ENCODE data around the gene FBXW8.

FBXW8 gene

GRCh38 chr12:117025481-117026151 is 114.9 kb downstream of the FBXW8 start:
- peak; percentile 69 for DNase-seq

DNA sequence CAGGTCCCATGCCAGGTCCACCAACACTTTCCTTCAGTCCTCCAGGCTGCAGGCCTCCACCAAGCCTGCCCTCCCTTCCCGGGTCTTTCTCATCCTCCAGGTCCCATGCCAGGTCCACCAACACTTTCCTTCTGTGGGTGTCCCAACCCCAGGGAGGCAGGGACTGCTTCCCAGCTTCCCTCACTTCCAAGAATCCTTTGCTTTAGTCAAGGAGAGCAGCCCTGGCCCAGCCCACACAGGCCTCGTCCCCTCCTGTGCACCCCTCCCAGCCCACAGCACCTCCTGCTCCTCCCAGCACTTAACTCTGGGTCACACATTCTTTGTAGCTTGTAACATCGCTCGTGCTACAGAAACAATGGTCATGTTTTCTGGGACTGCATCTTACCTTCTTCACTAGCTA is 115.6 kb downstream of the FBXW8 start:
- DNase-seq = no peak

DNA sequence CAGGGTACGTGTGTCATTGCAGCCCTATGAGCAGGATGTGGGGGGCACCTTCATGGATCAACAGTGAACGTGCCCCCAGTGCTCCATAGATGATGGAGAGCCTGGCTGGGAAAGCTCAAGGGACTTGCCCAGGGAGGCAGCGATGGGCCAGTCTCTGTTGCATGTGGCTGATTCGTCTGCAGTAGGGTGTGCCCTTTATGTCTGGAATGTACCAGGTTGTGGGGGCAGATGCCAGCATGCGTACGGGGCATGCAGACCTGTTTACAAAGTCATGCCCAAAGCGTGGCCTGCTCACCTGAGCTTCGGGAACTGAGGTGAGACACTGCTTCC is 116.1 kb downstream of the FBXW8 start:
- no peak for DNase-seq

GRCh38 chr12:117027251-117028086 is 116.7 kb downstream of the FBXW8 start:
- DNase-seq = no peak

DNA sequence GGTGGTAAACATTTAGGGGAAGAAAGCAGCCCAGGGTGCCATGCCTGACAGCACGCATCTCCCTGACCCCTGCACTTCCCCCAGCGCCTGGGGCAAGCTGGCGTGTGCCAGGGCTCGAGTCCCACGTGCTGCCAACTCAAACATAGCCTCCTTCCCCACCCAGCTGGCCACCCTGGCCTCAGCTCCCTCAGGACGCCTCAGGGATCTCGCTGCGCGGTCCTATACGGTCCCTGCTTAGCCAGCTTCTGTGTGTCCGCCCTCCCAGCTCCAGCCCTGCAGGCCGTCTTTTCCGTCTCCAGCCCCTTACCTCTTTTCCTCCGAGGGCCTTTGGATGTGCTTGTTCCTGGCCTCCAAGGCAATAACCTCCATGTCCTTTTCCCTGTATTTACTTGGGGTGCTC is 117.5 kb downstream of the FBXW8 start:
- DNase-seq = no peak

DNA sequence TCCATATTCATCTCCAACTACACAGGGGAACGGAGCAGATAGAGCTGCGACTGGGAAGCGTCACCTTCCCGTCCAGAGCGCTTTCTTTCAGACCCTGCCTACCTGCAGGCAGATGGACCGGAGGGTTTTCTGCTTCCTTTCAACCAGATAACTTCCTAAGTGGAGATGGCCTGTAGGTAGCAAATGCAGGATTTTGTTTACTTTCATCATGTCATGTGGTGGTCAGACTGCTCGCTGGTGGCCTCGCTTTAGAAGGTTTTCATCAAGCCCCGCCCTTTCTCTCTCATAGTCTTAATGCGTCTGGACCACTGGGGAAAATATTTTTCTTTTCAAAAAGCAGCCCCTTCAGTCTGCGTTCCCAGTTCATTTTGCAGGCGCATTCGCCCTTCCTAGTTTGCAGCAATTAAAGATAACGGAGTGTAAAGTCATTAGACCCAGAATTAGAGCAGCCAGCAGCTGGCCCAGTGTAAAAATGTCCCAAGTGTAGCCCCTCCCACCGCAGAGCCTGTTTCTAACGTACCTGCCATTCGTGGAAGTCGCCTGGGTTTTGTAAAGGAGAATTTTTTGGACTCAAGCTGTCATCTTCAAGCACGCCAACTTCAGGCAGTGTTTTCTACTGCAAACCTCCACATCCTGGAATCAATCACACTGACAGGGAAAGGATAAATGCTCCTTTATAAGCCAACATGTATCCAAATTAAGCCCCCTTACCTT is 119.6 kb downstream of the FBXW8 start:
- no peak for DNase-seq

GRCh38 chr12:117031843-117032592 is 121.3 kb downstream of the FBXW8 start:
- no peak for DNase-seq

DNA sequence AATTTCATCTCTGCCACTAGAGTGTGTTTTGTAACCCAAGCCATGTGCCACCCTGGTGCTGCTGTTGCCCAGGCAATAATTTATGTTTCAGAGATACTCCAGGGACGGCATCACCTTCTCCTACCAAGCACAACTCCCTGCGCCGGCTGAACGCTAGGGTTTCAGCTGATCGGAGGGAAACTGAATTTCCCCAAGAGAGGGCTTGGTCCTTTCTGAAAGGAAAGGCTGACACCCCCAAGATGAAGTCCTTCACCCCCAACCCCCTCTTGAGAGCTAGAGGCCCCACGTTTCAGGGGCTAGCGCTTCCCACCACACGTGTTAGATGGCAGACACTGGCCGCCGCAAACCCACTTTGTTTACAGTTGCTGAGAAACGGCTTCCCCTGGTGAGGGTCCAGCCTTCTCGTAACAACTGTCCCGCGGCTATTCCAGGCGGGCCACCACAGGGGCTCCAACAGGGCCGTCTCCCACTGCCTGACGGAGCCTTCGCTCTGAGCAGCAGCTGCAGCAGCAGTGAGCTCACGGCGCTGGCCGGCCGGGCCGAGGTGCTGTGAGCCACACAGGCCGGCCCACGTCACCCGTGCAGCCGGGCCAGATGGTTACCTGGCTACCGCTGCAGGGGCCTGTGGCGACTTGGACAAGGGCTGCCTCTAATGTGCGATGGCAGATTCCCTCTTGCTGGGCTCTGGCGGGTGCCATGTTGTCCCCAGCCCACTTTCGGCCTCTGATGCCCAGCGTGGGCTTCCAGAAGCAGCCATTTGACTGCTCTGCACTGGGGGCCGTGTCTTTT is 122.0 kb downstream of the FBXW8 start:
- no peak for DNase-seq

DNA sequence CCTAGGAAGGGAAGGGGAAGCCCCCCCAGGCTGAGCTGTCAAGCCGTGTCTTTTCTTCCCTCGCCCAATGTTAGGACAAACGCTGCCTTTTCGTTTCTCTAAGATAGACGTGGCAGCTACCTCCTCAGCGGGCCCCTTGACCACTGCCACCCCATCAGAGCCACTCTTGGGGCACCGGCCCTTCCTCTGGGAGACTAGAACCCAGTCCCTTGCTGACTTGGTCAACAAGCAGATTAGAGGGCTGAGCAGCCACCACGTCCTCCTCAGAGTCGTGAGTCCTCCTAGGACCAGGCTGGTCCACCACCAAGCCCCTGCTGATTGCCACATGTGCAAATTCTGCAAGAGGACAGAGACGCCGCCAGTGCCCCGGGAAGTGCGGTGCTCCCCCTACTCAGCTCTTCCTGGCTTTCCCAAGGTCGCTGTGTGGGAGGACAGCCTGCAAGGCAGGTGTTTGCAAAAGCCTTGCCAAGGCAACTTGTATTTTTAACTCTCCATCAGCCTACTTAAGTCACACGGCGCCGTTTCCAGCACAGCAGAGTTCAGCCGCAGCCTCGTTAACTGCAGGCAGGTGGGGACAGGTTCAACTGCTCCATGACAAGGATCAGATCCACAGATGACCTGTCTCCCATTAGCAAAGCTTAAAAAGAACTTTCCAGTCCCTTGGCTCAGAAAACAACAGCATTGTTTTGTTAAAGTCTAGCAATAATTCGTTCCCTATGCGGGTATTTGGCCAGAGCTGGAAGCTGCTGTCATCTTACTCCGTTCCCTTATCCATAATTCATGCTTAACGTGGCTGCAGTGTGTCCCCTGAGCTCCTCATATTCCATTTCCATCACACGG is 122.9 kb downstream of the FBXW8 start:
- no peak for DNase-seq

DNA sequence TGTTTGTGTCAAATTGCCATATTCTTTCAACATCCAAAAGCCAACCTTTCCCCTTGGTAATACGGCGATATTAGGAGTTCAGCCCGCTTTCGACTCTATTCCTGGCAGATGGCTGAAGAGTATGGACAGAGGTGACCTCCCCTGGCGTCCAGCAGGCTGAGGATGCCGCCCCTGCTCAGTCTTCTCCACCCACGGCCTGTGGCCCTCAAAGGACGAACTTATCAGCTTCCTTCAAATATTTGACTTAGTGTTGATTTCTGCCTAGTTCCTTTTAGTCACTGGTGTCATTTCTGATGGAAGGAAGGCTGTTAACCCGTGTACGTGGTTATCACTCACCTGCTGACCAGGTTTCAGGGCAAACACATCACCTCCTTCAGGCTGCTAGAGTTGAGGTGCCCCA is 123.5 kb downstream of the FBXW8 start:
- DNase-seq = no peak

GRCh38 chr12:117034701-117035151 is 124.0 kb downstream of the FBXW8 start:
- no peak for DNase-seq

DNA sequence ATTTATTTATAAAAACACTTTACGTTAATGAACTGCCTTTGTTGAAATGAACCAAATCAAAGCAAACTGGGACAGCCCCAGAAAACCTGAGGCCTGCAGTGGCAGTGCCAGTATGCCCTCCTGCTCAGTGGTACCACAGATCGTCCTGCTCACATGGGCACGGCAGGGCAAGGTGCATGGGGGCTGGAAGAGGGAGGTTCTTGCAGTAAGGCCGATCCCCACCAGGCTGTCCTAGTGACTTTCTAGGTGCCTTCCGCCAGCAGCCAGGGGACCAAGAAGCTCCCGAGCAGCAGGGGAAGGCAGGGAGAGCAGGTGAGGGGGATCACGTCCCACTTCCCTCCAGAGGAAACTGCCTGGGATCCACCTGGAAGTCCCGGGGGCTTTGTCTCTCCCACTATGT is 124.5 kb downstream of the FBXW8 start:
- DNase-seq = no peak

- no peak for DNase-seq
These were observed 125.3 kb downstream of the FBXW8 start for GRCh38 chr12:117036046-117036445.

GRCh38 chr12:117036547-117036946 is 125.8 kb downstream of the FBXW8 start:
- no peak for DNase-seq

GRCh38 chr12:117037289-117038022 is 126.7 kb downstream of the FBXW8 start:
- no peak for DNase-seq

DNA sequence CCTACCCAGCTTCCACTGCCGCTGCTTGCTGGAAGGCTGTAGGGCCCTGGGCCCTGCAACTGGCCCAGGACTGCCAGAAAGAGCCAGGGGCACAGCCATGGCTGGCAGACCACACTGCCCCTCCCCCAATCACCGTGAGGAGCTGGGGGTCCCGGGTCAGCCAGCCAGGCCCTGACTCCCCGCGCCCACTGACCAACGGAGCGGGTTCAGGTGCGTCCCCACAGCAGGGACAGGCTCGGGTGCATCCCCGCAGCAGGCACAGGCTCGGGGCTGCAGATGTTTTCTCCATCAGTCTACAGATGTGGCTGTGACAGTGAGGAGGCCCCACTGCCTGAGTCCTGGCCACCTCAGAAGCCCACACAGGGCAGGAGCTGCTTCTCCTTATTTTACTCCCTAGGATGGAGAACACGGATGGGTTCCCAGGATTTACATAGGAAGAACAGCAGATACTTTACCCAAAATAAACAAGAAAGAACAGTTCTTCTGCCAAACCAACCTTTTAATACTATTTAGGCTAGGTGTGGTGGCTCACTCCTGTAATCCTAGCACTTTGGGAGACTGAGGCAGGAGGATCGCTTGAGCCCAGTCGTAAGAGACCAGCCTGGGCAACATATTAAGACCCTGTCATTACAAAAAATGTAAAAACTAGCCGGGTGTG is 127.4 kb downstream of the FBXW8 start:
- DNase-seq = no peak

DNA sequence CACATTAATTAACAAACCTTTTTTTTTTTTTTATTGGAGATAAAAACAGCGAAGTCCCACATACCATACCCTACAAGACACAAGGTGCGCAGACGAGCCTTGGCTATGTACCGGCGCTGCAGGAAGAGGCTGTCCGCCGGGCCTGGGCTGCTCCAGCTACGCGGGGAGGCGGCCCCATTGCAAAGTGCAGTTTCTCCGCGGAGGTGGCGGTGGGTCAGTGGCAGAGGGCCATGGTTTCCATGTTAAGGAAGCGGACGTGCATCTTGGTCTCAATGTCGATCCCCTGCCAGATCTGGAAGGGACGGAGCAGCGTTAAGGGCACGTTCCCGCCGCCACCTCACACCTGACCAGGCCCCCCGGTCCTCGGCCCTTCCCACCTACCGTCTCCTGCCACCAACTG is 128.2 kb downstream of the FBXW8 start:
- no peak for DNase-seq

GRCh38 chr12:117039891-117040309 is 129.2 kb downstream of the FBXW8 start:
- DNase-seq = no peak

DNA sequence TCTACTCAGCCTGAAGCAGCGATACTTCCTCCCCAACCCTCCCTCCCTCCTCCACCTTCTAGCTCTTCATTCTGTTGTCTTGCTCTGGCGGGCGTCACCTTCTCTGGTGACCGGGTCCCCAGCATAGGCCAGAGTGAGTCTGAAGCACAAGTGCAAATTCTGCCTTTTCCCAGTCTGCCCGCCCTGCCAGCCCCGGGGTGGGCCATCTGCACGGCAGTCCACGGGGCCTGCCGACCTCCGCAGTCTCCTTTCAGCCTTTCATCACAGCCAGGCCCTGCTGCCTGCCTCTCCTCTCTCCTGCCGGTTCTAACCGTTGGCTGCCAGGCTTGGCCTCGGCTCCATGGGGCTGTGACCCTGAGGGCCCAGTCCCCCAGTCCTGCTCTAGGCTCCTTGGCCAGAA is 129.7 kb downstream of the FBXW8 start:
- DNase-seq = no peak

DNA sequence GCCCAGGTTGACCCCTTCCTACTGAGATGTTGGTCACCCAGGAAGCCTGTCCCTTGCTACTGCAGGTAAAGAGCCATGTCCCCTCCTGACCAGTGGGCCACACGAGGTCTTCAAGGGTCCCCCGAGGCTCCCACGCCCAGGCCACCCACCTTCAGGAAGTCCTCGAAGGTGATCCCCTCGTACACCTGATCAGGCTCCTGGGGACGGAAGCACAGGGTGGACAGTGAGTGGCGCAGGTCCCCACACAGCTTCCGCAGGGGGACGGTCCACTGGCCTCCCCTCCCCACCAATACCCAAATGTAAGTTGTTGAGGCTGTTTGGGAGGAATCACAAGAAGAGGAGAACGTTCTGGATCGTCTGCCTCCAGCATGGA is 131.0 kb downstream of the FBXW8 start:
- DNase-seq = no peak
